IMR-90 (cell line): Measurements from ENCODE around the gene SLC31A2. TPM values are rescaled to one million over a fixed set of nuclear protein-coding genes. Genes with fewer than 3 reads are reported as not detected.

Source experiments
- ATAC-seq: fragments of 200-7000 bp; cut with Tn5 transposase; 2 replicates; pipeline ENCODE4 v1.9.1; 2020; ENCODE audit warnings: low read depth, mild to moderate bottlenecking, moderate library complexity
- BruUV-seq: library from RNA; stranded (reverse); fragments of 400-500 nt; replicated peaks from 2 replicates; lab custom pipeline; 2021; lab: Mats Ljungman, UMichigan
- CTCF ChIA-PET: fragments of 300-600 bp; formaldehyde crosslinking; extraction: SDS; loops from one replicate; lab custom pipeline; 2021; ENCODE audit warnings: antibody characterized with exemption; lab: Yijun Ruan, JAX
- POLR2A ChIA-PET: fragments of 300-600 bp; sonication (Branson Sonifier 250); formaldehyde crosslinking; loops from one replicate; lab custom pipeline; 2022; ENCODE audit warnings: antibody characterized with exemption; ENCODE audit not compliant: unreplicated experiment; lab: Charles Lee
- DNase-seq: peaks from one replicate; pipeline ENCODE4 v3.0.0; 2013
- H2AFZ ChIP-seq: replicated peaks from 2 replicates; pipeline ENCODE3; 2013; ENCODE audit warnings: low read length, mild to moderate bottlenecking; ENCODE audit not compliant: poor library complexity
- H2AK5ac ChIP-seq: 2 replicates; pipeline ENCODE4 v1.6.1; 2013; ENCODE audit warnings: low read depth, low read length, inconsistent platforms
- H2AK9ac ChIP-seq: replicated peaks from 2 replicates; pipeline ENCODE3; 2013; ENCODE audit warnings: mild to moderate bottlenecking, low read depth, low read length, moderate library complexity; ENCODE audit not compliant: poor library complexity
- H2BK120ac ChIP-seq: 2 replicates; pipeline ENCODE4 v1.6.1; 2013; ENCODE audit warnings: low read depth, low read length, inconsistent platforms
- H2BK15ac ChIP-seq: 3 replicates; pipeline ENCODE4 v1.6.1; 2013; ENCODE audit warnings: low read depth, low read length, inconsistent platforms
- H2BK20ac ChIP-seq: 2 replicates; pipeline ENCODE4 v1.6.1; 2013; ENCODE audit warnings: low read depth, mild to moderate bottlenecking, inconsistent platforms, low read length, moderate library complexity
- H2BK5ac ChIP-seq: 2 replicates; pipeline ENCODE4 v1.6.1; 2013; ENCODE audit warnings: mild to moderate bottlenecking, low read depth, low read length, inconsistent platforms; ENCODE audit not compliant: poor library complexity, severe bottlenecking
- H3K14ac ChIP-seq: replicated peaks from 2 replicates; pipeline ENCODE4 v1.6.1; 2013; ENCODE audit warnings: low read depth, low read length, inconsistent platforms
- H3K18ac ChIP-seq: 2 replicates; pipeline ENCODE4 v1.6.1; 2013; ENCODE audit warnings: low read depth, low read length, control low read depth
- H3K23ac ChIP-seq: 2 replicates; pipeline ENCODE4 v1.6.1; 2013; ENCODE audit warnings: low read depth, low read length, inconsistent platforms
- H3K27ac ChIP-seq: 2 replicates; pipeline ENCODE4 v1.5.1; 2013; ENCODE audit warnings: mild to moderate bottlenecking, control low read depth, low read length; ENCODE audit not compliant: insufficient read depth
- H3K27me3 ChIP-seq: 2 replicates; pipeline ENCODE4 v1.6.1; 2013; ENCODE audit warnings: low read length; ENCODE audit not compliant: control insufficient read depth, insufficient read depth
- H3K36me3 ChIP-seq: 2 replicates; pipeline ENCODE4 v1.6.1; 2013; ENCODE audit warnings: low read length, mixed read lengths; ENCODE audit not compliant: control insufficient read depth, insufficient read depth
- H3K4ac ChIP-seq: 2 replicates; pipeline ENCODE4 v1.6.1; 2013; ENCODE audit warnings: low read depth, low read length, inconsistent platforms
- H3K4me1 ChIP-seq: 2 replicates; pipeline ENCODE4 v1.6.1; 2013; ENCODE audit warnings: low read length, mixed read lengths; ENCODE audit not compliant: control insufficient read depth, insufficient read depth
- H3K4me2 ChIP-seq: 2 replicates; pipeline ENCODE4 v1.6.1; 2013; ENCODE audit warnings: low read depth, mild to moderate bottlenecking, control low read depth, low read length, moderate library complexity
- H3K4me3 ChIP-seq: 2 replicates; pipeline ENCODE4 v1.5.1; 2013; ENCODE audit warnings: low read depth, mild to moderate bottlenecking, control low read depth, low read length, moderate library complexity; ENCODE audit not compliant: insufficient read depth
- H3K56ac ChIP-seq: 2 replicates; pipeline ENCODE4 v1.6.1; 2013; ENCODE audit warnings: low read length, inconsistent platforms; ENCODE audit not compliant: insufficient read depth; ENCODE audit errors: extremely low read depth
- H3K79me1 ChIP-seq, 2 experiments: 2 replicates each; pipeline ENCODE4 v1.6.1; 2013; ENCODE audit warnings: low read length in 2 of 2, inconsistent platforms in 1 of 2, low read depth in 1 of 2
- H3K9ac ChIP-seq: 2 replicates; pipeline ENCODE4 v1.6.1; 2013; ENCODE audit warnings: low read depth, low read length, control low read depth
- H3K9me1 ChIP-seq: 2 replicates; pipeline ENCODE4 v1.6.1; 2013; ENCODE audit warnings: low read length, inconsistent platforms; ENCODE audit not compliant: insufficient read depth
- H3K9me3 ChIP-seq: 2 replicates; pipeline ENCODE4 v1.6.1; 2013; ENCODE audit warnings: low read length; ENCODE audit not compliant: control insufficient read depth, insufficient read depth
- H4K20me1 ChIP-seq: 2 replicates; pipeline ENCODE4 v1.6.1; 2013; ENCODE audit warnings: low read length, inconsistent platforms; ENCODE audit not compliant: insufficient read depth
- H4K5ac ChIP-seq: 2 replicates; pipeline ENCODE4 v1.6.1; 2013; ENCODE audit warnings: mild to moderate bottlenecking, low read depth, low read length, control low read depth
- H4K8ac ChIP-seq, 2 experiments: 2 replicates each; pipeline ENCODE4 v1.6.1; 2013; ENCODE audit warnings: low read depth in 2 of 2, low read length in 2 of 2, control low read depth in 1 of 2, inconsistent platforms in 1 of 2
- H4K91ac ChIP-seq: 2 replicates; pipeline ENCODE4 v1.6.1; 2013; ENCODE audit warnings: low read depth, low read length, inconsistent platforms; ENCODE audit not compliant: insufficient read depth
- BHLHE40 ChIP-seq: fragments of 150-350 bp; IDR thresholded peaks from 2 replicates; pipeline ENCODE4 v1.6.1; 2016; ENCODE audit warnings: mild to moderate bottlenecking, low read depth, low read length
- CTCF ChIP-seq: conservative IDR thresholded peaks from 2 replicates; pipeline ENCODE4 v1.5.1; 2012; ENCODE audit warnings: mild to moderate bottlenecking, low read depth, low read length, improper control_type of control experiment
- ELK1 ChIP-seq: fragments of 150-350 bp; IDR thresholded peaks from 2 replicates; pipeline ENCODE4 v1.6.1; 2016; ENCODE audit warnings: low read depth, mild to moderate bottlenecking, low read length, moderate library complexity, borderline replicate concordance
- FOS ChIP-seq: fragments of 150-350 bp; IDR thresholded peaks from 2 replicates; pipeline ENCODE4 v1.6.1; 2016; ENCODE audit warnings: low read depth, low read length
- MAFK ChIP-seq: IDR thresholded peaks from 2 replicates; pipeline ENCODE4 v1.6.1; 2012; ENCODE audit warnings: low read depth, low read length, improper control_type of control experiment
- MAZ ChIP-seq: IDR thresholded peaks from 2 replicates; pipeline ENCODE4 v1.6.1; 2012; ENCODE audit warnings: low read depth, mild to moderate bottlenecking, low read length, improper control_type of control experiment, moderate library complexity, borderline replicate concordance
- NFE2L2 ChIP-seq: fragments of 150-350 bp; IDR thresholded peaks from 2 replicates; pipeline ENCODE4 v1.6.1; 2016; ENCODE audit warnings: low read depth, mild to moderate bottlenecking, low read length
- RCOR1 ChIP-seq: IDR thresholded peaks from 2 replicates; pipeline ENCODE4 v1.6.1; 2012; ENCODE audit warnings: mild to moderate bottlenecking, low read length, improper control_type of control experiment; ENCODE audit not compliant: insufficient replicate concordance
- RFX5 ChIP-seq: IDR thresholded peaks from 2 replicates; pipeline ENCODE4 v1.8.0; 2012; ENCODE audit warnings: low read depth, mild to moderate bottlenecking, low read length, moderate library complexity
- WGBS, 2 experiments: methylation state at CpG; one replicate each; pipeline versions ENCODE4 v1.1.5 to v1.1.7; 2013; ENCODE audit warnings: missing lambda C conversion rate in 2 of 2; ENCODE audit not compliant: insufficient read length in 1 of 2; ENCODE audit errors: extremely low coverage in 2 of 2; 5-methylcytosine and 5-hydroxymethylcytosine counted together
- dilution Hi-C: fragments of 300-500 bp; cut with HindIII; formaldehyde crosslinking; loops from one replicate; pipeline ENCODE4 v1.14.3; 2018; ENCODE audit warnings: low sequenced_read_pairs; ENCODE audit not compliant: unreplicated experiment
- in situ Hi-C: fragments of 300-500 bp; cut with MboI; formaldehyde crosslinking; loops from 3 replicates; pipeline ENCODE4 v1.14.3; 2019; ENCODE audit warnings: low sequenced_read_pairs, inconsistent platforms, mixed read lengths
- intact Hi-C: fragments of 100-400 bp; cut with micrococcal nuclease; formaldehyde crosslinking; loops from 2 replicates; pipeline ENCODE4 v1.10.0; 2022
- polyA plus RNA-seq, 3 experiments: library from polyadenylated mRNA; depleted of rRNA; stranded (reverse); fragments of >200 nt; gene quantifications; 2 replicates each; pipeline ENCODE4 v1.2.3, GENCODE V29; 2012; ENCODE audit warnings: low replicate concordance in 1 of 3
- total RNA-seq: library from RNA; depleted of rRNA; stranded (reverse); fragments of >200 nt; gene quantifications from 2 replicates; pipeline ENCODE4 v1.2.3, GENCODE V29; 2012

SLC31A2 gene
- total and polyA plus RNA-seq, 2 of the 4 experiments (the other 2 are of a cell fraction), result 5.1 to 7.2 TPM

GRCh38 chr9:113158446-113158845, 7.6 kb downstream of the SLC31A2 start:
- peaks cover 23% of the 10 kb centered on the region for H3K36me3 ChIP-seq
- BruUV-seq, result no TSS peak
- ChIA-PET CTCF (no interaction called here), POLR2A (no interaction called here)
- no peak overlapping the region for H2BK5ac ChIP-seq
- TF ChIP-seq FOS (no peak), NFE2L2 (no peak), RFX5 (no peak), MAFK (no peak), BHLHE40 (no peak), CTCF (no peak), RCOR1 (no peak), ELK1 (no peak), MAZ (no peak)
- H3K27me3 ChIP-seq, result no peaks in the 10 kb centered on the region
- H4K20me1 ChIP-seq, result peaks cover 3% of the 10 kb centered on the region; the same call in 1 of the 2 replicates
- H2BK120ac ChIP-seq, result no peak overlapping the region
- H3K9me1 ChIP-seq, result peaks cover 18% of the 10 kb centered on the region; the same call in 1 of the 2 replicates
- H2BK15ac ChIP-seq, result no peak overlapping the region
- H3K27ac ChIP-seq, result no peak overlapping the region
- no peak overlapping the region for H4K91ac ChIP-seq
- H2BK20ac ChIP-seq, result no peak overlapping the region
- no peak overlapping the region for H3K18ac ChIP-seq
- no peak overlapping the region for H2AFZ ChIP-seq
- ATAC-seq (no peak), DNase-seq (no peak)
- 95% methylated on average over 4 of the region's 5 CpGs; no CpG with 5 or more reads in 1 of the 2 experiments for WGBS, 2 experiments
- no peak overlapping the region for H3K4me3 ChIP-seq
- H3K4ac ChIP-seq, result no peak overlapping the region
- dilution Hi-C loops, result no loop called here
- no peak overlapping the region for H2AK5ac ChIP-seq
- H4K8ac ChIP-seq, result no peak overlapping the region
- no peak overlapping the region for H3K4me2 ChIP-seq
- H3K56ac ChIP-seq, result no peak overlapping the region
- intact Hi-C loops, result no loop called here
- in situ Hi-C loops, result no loop called here
- no peak overlapping the region for H4K5ac ChIP-seq
- no peaks in the 10 kb centered on the region for H3K9me3 ChIP-seq
- H3K9ac ChIP-seq, result no peak overlapping the region
- no peak overlapping the region for H2AK9ac ChIP-seq
- peaks cover 9% of the 10 kb centered on the region; the same call in 1 of the 2 replicates for H3K4me1 ChIP-seq
- peaks cover 0 to 12% of the 10 kb centered on the region in 2 experiments; a peak in 1 of 4 replicates for H3K79me1 ChIP-seq
- H3K14ac ChIP-seq, result no peak overlapping the region
- H3K23ac ChIP-seq, result no peak overlapping the region
